Sigmoid colon (tissue), 7 donors: ENCODE data around the gene COBL. TPM values are rescaled to one million over a fixed set of nuclear protein-coding genes. Genes with fewer than 3 reads are reported as not detected.

Experiments
- DNase-seq: peaks from one replicate; pipeline ENCODE4 v3.0.0-alpha.2; 2019
- H3K27ac ChIP-seq, 4 donors: fragments of 200-600 bp; sonication (generic); one replicate each; pipeline ENCODE4 v1.5.1; 2016 to 2019; ENCODE audit warnings: mild to moderate bottlenecking in 1 of 4
- H3K27me3 ChIP-seq, 3 donors: fragments of 200-600 bp; sonication (generic); one replicate each; pipeline ENCODE4 v1.5.1; 2019; ENCODE audit warnings: mild to moderate bottlenecking in 1 of 3
- H3K36me3 ChIP-seq, 4 donors: fragments of 200-600 bp; sonication (generic); one replicate each; pipeline ENCODE4 v1.5.1; 2016 to 2019
- H3K4me1 ChIP-seq, 4 donors: fragments of 200-600 bp; sonication (generic); one replicate each; pipeline ENCODE4 v1.5.1; 2017 to 2019
- H3K4me3 ChIP-seq, 4 donors: fragments of 200-600 bp; sonication (generic); one replicate each; pipeline ENCODE4 v1.5.1; 2017 to 2019; ENCODE audit warnings: mild to moderate bottlenecking in 2 of 4, moderate library complexity in 1 of 4
- H3K9me3 ChIP-seq, 4 donors: fragments of 200-600 bp in 3 of 4; sonication (generic) in 3 of 4; one replicate each; pipeline versions ENCODE4 v1.5.1 to v1.6.1; 2013 to 2019
- CTCF ChIP-seq, 4 experiments: fragments of 450-650 bp in 3 of 4; fragments of 200-600 bp in 1 of 4; IDR thresholded peaks; one replicate each; pipeline ENCODE4 v1.5.1; 2016 to 2019; ENCODE audit warnings: antibody characterized with exemption in 4 of 4, mild to moderate bottlenecking in 3 of 4, moderate library complexity in 2 of 4
- EP300 ChIP-seq, 4 donors: sonication (generic); formaldehyde crosslinking; IDR thresholded peaks; one replicate each; pipeline ENCODE4 v1.6.1; 2017; ENCODE audit warnings: antibody characterized with exemption in 4 of 4
- POLR2A ChIP-seq, 2 donors: fragments of 450-650 bp; IDR thresholded peaks; one replicate each; pipeline ENCODE4 v1.6.1; 2016; ENCODE audit warnings: antibody characterized with exemption in 2 of 2, mild to moderate bottlenecking in 2 of 2, moderate library complexity in 2 of 2
- POLR2AphosphoS5 ChIP-seq, 4 donors: sonication (generic); formaldehyde crosslinking; IDR thresholded peaks; one replicate each; pipeline ENCODE4 v1.6.1; 2017; ENCODE audit warnings: antibody characterized with exemption in 4 of 4
- WGBS, 2 donors: extraction: QIAGEN DNeasy Blood & Tissue Kit; methylation state at CpG; one replicate each; pipeline ENCODE4 v1.1.7; 2013; 5-methylcytosine and 5-hydroxymethylcytosine counted together
- intact Hi-C: fragments of 100-400 bp; cut with DNase I; formaldehyde crosslinking; loops from one replicate; pipeline ENCODE4 v1.15.1; 2023
- polyA plus RNA-seq, 3 donors: library from polyadenylated mRNA; stranded (reverse); fragments of 200-250 nt; gene quantifications; one replicate each; pipeline ENCODE4 v1.2.3, GENCODE V29; 2013
- total RNA-seq, 4 donors: library from RNA; depleted of rRNA; stranded (reverse); fragments of >200 nt; gene quantifications; one replicate each; pipeline ENCODE4 v1.1.0, GENCODE V29; 2016
- donor health status: healthy with polysubstance abuse.
- donor health status: Bipolar disorder and iron deficiency.
- donor health status: healthy.

Gene COBL
- total and polyA plus RNA-seq, 7 donors, result 3.0 to 27.6 (median 10.0) TPM

GRCh38 chr7:51073171-51073570 is 243.4 kb downstream of the COBL start:
- Histone ChIP-seq H3K27ac (no peak overlapping the region), H3K9me3 (no peaks in the 10 kb centered on the region), H3K4me3 (no peak overlapping the region), H3K27me3 (no peaks in the 10 kb centered on the region), H3K4me1 (peaks cover 0 to 9% (median 0%) of the 10 kb centered on the region in 4 donors), H3K36me3 (no peaks in the 10 kb centered on the region)
- TF ChIP-seq POLR2A (IDR thresholded peaks at IDR 0.05) (no peak), POLR2AphosphoS5 (IDR thresholded peaks at IDR 0.05) (no peak), EP300 (IDR thresholded peaks at IDR 0.05) (no peak), CTCF (IDR thresholded peaks at IDR 0.05) (no peak)
- WGBS, 2 donors, result 85 to 91% methylated on average over 8 of the region's 8 CpGs
- intact Hi-C loops, result no loop called here
- DNase-seq, result no peak

GRCh38 chr7:51072281-51072680 is 244.3 kb downstream of the COBL start:
- H3K4me1 ChIP-seq, result peaks cover 0 to 16% (median 4%) of the 10 kb centered on the region in 4 donors
- H3K27ac ChIP-seq, result no peak overlapping the region
- H3K9me3 ChIP-seq, result no peaks in the 10 kb centered on the region
- no peak for TF ChIP-seq POLR2AphosphoS5 (IDR thresholded peaks at IDR 0.05)
- no peak for TF ChIP-seq EP300 (IDR thresholded peaks at IDR 0.05)
- TF ChIP-seq CTCF (IDR thresholded peaks at IDR 0.05), result no peak
- no peak for TF ChIP-seq POLR2A (IDR thresholded peaks at IDR 0.05)
- intact Hi-C loops, result no loop called here
- H3K4me3 ChIP-seq, result no peak overlapping the region
- H3K36me3 ChIP-seq, result no peaks in the 10 kb centered on the region
- no peak for DNase-seq
- H3K27me3 ChIP-seq, result no peaks in the 10 kb centered on the region
- 87 to 89% methylated on average over 2 of the region's 2 CpGs for WGBS, 2 donors

- Histone ChIP-seq H3K27ac (no peak overlapping the region), H3K4me3 (no peak overlapping the region), H3K9me3 (no peaks in the 10 kb centered on the region), H3K36me3 (no peaks in the 10 kb centered on the region), H3K4me1 (peaks cover 0 to 18% (median 4%) of the 10 kb centered on the region in 4 donors), H3K27me3 (no peaks in the 10 kb centered on the region)
- DNase-seq, result no peak
- intact Hi-C loops, result no loop called here
- TF ChIP-seq CTCF (IDR thresholded peaks at IDR 0.05) (no peak), EP300 (IDR thresholded peaks at IDR 0.05) (no peak), POLR2AphosphoS5 (IDR thresholded peaks at IDR 0.05) (no peak), POLR2A (IDR thresholded peaks at IDR 0.05) (no peak)
- WGBS, 2 donors, result 91 to 96% methylated on average over 2 of the region's 2 CpGs
Measured at GRCh38 chr7:51071427-51071826, 245.2 kb downstream of the COBL start.

- intact Hi-C loops, result no loop called here
- peaks cover 0 to 18% (median 4%) of the 10 kb centered on the region in 4 donors for H3K4me1 ChIP-seq
- peak overlapping the region in 2 of 4 donors; percentile 20 to 35 for H3K27ac ChIP-seq
- DNase-seq, result no peak
- WGBS, 2 donors, result 79 to 84% methylated on average over 3 of the region's 3 CpGs
- no peaks in the 10 kb centered on the region for H3K27me3 ChIP-seq
- no peak for TF ChIP-seq POLR2A (IDR thresholded peaks at IDR 0.05)
- TF ChIP-seq CTCF (IDR thresholded peaks at IDR 0.05), result no peak
- no peak for TF ChIP-seq EP300 (IDR thresholded peaks at IDR 0.05)
- TF ChIP-seq POLR2AphosphoS5 (IDR thresholded peaks at IDR 0.05), result no peak
- H3K36me3 ChIP-seq, result no peaks in the 10 kb centered on the region
- no peak overlapping the region for H3K4me3 ChIP-seq
- H3K9me3 ChIP-seq, result no peaks in the 10 kb centered on the region
Measured at GRCh38 chr7:51070151-51070550, 246.5 kb downstream of the COBL start.
